GM18907 (cell line): ENCODE results near the gene PPP1R12B.
"Not testable (repeated sequence)": the region's sequence is repeated elsewhere in the genome, so short reads cannot be mapped to it uniquely, and the experiment has no call there.

Experiments used
- ATAC-seq: cut with Tn5 transposase; IDR thresholded peaks from one replicate; pipeline ENCODE4 v1.9.1; 2021; ENCODE audit warnings: mild to moderate bottlenecking, moderate library complexity; ENCODE audit not compliant: unreplicated experiment

The PPP1R12B gene

GRCh38 chr1:202599669-202600431 is 251.4 kb downstream of the PPP1R12B start:
- ATAC-seq, result no peak

- no peak for ATAC-seq
These were observed 252.0 kb downstream of the PPP1R12B start for GRCh38 chr1:202600432-202601041.

- ATAC-seq, result no peak
These were observed 254.9 kb downstream of the PPP1R12B start for GRCh38 chr1:202603435-202603834.

GRCh38 chr1:202605515-202605914 is 257.0 kb downstream of the PPP1R12B start:
- no peak for ATAC-seq

- not testable (repeated sequence) for ATAC-seq
These were observed 263.5 kb downstream of the PPP1R12B start for GRCh38 chr1:202612036-202612435.

- ATAC-seq, result no peak
These were observed 265.1 kb downstream of the PPP1R12B start for GRCh38 chr1:202613571-202613970.

GRCh38 chr1:202614363-202615207 is 266.1 kb downstream of the PPP1R12B start:
- ATAC-seq, result not testable (repeated sequence)

- not testable (repeated sequence) for ATAC-seq
These were observed 266.7 kb downstream of the PPP1R12B start for GRCh38 chr1:202615208-202615500.

- ATAC-seq, result peak; percentile 73
These were observed 267.2 kb downstream of the PPP1R12B start for GRCh38 chr1:202615501-202616354.

GRCh38 chr1:202616355-202616915 is 267.9 kb downstream of the PPP1R12B start:
- ATAC-seq, result peak; percentile 36

GRCh38 chr1:202619012-202619411 is 270.5 kb downstream of the PPP1R12B start:
- not testable (repeated sequence) for ATAC-seq

GRCh38 chr1:202619505-202619904 is 271.0 kb downstream of the PPP1R12B start:
- ATAC-seq, result no peak

GRCh38 chr1:202620036-202620435 is 271.5 kb downstream of the PPP1R12B start:
- ATAC-seq, result not testable (repeated sequence)

GRCh38 chr1:202621446-202621845 is 272.9 kb downstream of the PPP1R12B start:
- no peak for ATAC-seq

- no peak for ATAC-seq
These were observed 273.9 kb downstream of the PPP1R12B start for GRCh38 chr1:202622388-202622787.

GRCh38 chr1:202623075-202623474 is 274.6 kb downstream of the PPP1R12B start:
- ATAC-seq, result no peak

- not testable (repeated sequence) for ATAC-seq
These were observed 275.0 kb downstream of the PPP1R12B start for GRCh38 chr1:202623476-202623875.

GRCh38 chr1:202624088-202624780 is 275.7 kb downstream of the PPP1R12B start:
- no peak for ATAC-seq

GRCh38 chr1:202624781-202625108 is 276.2 kb downstream of the PPP1R12B start:
- ATAC-seq, result no peak
